ENCODE data around the gene NRAP. TPM values are rescaled to one million over a fixed set of nuclear protein-coding genes. Genes with fewer than 3 reads are reported as not detected.

Gene NRAP
- total and polyA plus RNA-seq, 10 of the 15 experiments (the other 5 are each of a cell fraction or from before 2014, with no cell fraction given), result not detected

- H3K4me2 ChIP-seq (ENCODE audit: control insufficient read depth, insufficient read depth), result no peak overlapping the region
- H3K27me3 ChIP-seq (replicated peaks in 1 of 2; ENCODE audit: control insufficient read depth in 2 of 2, insufficient read depth in 2 of 2, low read length in 1 of 2), result peaks cover 0 to 3% of the 10 kb centered on the region in 2 experiments; a peak in 2 of 4 replicates
- 25% methylated on average over 8 of the region's 8 CpGs for WGBS (ENCODE audit: insufficient coverage, insufficient replicate concordance, low lambda C conversion rate, missing lambda C conversion rate)
- RAD21 ChIA-PET (ENCODE audit: unreplicated experiment), result no interaction called here
- H3K36me3 ChIP-seq (ENCODE audit: control insufficient read depth in 2 of 2, insufficient read depth in 2 of 2, low read length in 1 of 2), result no peaks in the 10 kb centered on the region
- in situ Hi-C loops (cut with MboI) (no loop called here), intact Hi-C loops (cut with micrococcal nuclease; ENCODE audit: unreplicated experiment) (loop anchor here (10.0 kb wide), 1 partner anchor 845 kb away; no protein-coding TSS in a partner anchor)
- no peak for DNase-seq (ENCODE audit: low read depth, low spot score)
- no peak overlapping the region for H3K4me3 ChIP-seq
- SMC1A ChIA-PET (ENCODE audit: uncharacterized antibody, unreplicated experiment), result no interaction called here
- no peaks in the 10 kb centered on the region for H3K4me1 ChIP-seq (ENCODE audit: control insufficient read depth, insufficient read depth, low read length)
- no peak overlapping the region for H3K9ac ChIP-seq (ENCODE audit: control insufficient read depth, insufficient read depth, low read length)
- H3K9me3 ChIP-seq (replicated peaks; ENCODE audit: control insufficient read depth, insufficient read depth, low read length), result no peaks in the 10 kb centered on the region
- no peak overlapping the region for H2AFZ ChIP-seq (ENCODE audit: control insufficient read depth, low read depth, low read length)
- CTCF ChIA-PET, result interaction anchor here (0.7 kb wide), 1 partner anchor 49 kb away, joined by 3 read pairs; no protein-coding TSS in a partner anchor
- no peaks in the 10 kb centered on the region for H3K79me2 ChIP-seq (ENCODE audit: control insufficient read depth, insufficient read depth, low read length)
- TF ChIP-seq BCL11A (IDR thresholded peaks at IDR 0.05; ENCODE audit: low read depth, low read length) (no peak), CEBPZ (IDR thresholded peaks at IDR 0.05; ENCODE audit: low read depth, low read length) (no peak), PBX3 (IDR thresholded peaks at IDR 0.05; ENCODE audit: insufficient replicate concordance, low read depth, low read length) (no peak), SMARCA5 (IDR thresholded peaks at IDR 0.05) (no peak), BRCA1 (IDR thresholded peaks at IDR 0.05; ENCODE audit: low read depth, low read length) (no peak), STAT3 (IDR thresholded peaks at IDR 0.05; ENCODE audit: low read depth, low read length) (no peak), ZBTB4 (CRISPR knock-in tag; IDR thresholded peaks at IDR 0.05) (no peak), NR2C2 (IDR thresholded peaks at IDR 0.05; ENCODE audit: borderline replicate concordance, control insufficient read depth, insufficient read length, low read depth) (no peak), RELA (IDR thresholded peaks at IDR 0.05; ENCODE audit: borderline replicate concordance, partially characterized antibody) (no peak)
- no peak for ATAC-seq
- no peaks in the 10 kb centered on the region for H4K20me1 ChIP-seq (ENCODE audit: control insufficient read depth, insufficient read depth)
- no peak for FAIRE-seq
- no peak overlapping the region for H3K27ac ChIP-seq (ENCODE audit: control insufficient read depth, insufficient read depth)
- no TSS peak for BruUV-seq (replicated peaks)
- POLR2A ChIA-PET, result no interaction called here
Measured at GRCh38 chr10:113569576-113569975, 94.3 kb downstream of the NRAP start.

All from GM12878 (cell line).